Endothelial cell of umbilical vein (primary cell): Measurements from ENCODE around the gene SNX19. TPM values are rescaled to one million over a fixed set of nuclear protein-coding genes. Genes with fewer than 3 reads are reported as not detected.
"Not testable (repeated sequence)": the region's sequence is repeated elsewhere in the genome, so short reads cannot be mapped to it uniquely, and the experiment has no call there.

Source experiments
- BruUV-seq: library from RNA; stranded (reverse); fragments of 400-500 nt; replicated peaks from 2 replicates; lab custom pipeline; 2021; lab: Mats Ljungman, UMichigan
- CTCF ChIA-PET: fragments of 300-600, 350-600 bp; sonication (Branson Sonifier 250); formaldehyde crosslinking; loops from one replicate; lab custom pipeline; 2021; ENCODE audit warnings: antibody characterized with exemption, inconsistent platforms; lab: Charles Lee
- POLR2A ChIA-PET: fragments of 300-600, 350-600 bp; sonication (Branson Sonifier 250); formaldehyde crosslinking; loops from one replicate; lab custom pipeline; 2021; ENCODE audit warnings: antibody characterized with exemption, inconsistent platforms; lab: Charles Lee
- DNase-seq: peaks from one replicate; pipeline ENCODE4 v3.0.0-alpha.2; 2011; ENCODE audit warnings: low read depth, low spot score
- FAIRE-seq: peaks from 2 replicates; lab custom pipeline; 2011; peaks lifted over from hg19 to GRCh38; lab: Jason Lieb, UNC
- H2AFZ ChIP-seq: 2 replicates; pipeline ENCODE4 v1.6.0; 2012; ENCODE audit warnings: low read depth, low read length, control low read depth, inconsistent platforms
- H3K27ac ChIP-seq: 2 replicates; pipeline ENCODE4 v1.5.1; 2011; ENCODE audit warnings: low read depth, mild to moderate bottlenecking, control low read depth, low read length, moderate library complexity; ENCODE audit not compliant: insufficient read depth
- H3K27me3 ChIP-seq, 2 experiments: 2 replicates each; pipeline versions ENCODE4 v1.6.0 to v1.6.1; 2011; ENCODE audit warnings: low read length in 2 of 2, mixed read lengths in 1 of 2; ENCODE audit not compliant: control insufficient read depth in 2 of 2, insufficient read depth in 2 of 2
- H3K36me3 ChIP-seq, 2 experiments: 2 replicates in 1 of 2; 3 replicates in 1 of 2; pipeline ENCODE4 v1.5.1; 2011; ENCODE audit warnings: low read length in 2 of 2, mild to moderate bottlenecking in 1 of 2, moderate library complexity in 1 of 2; ENCODE audit not compliant: control insufficient read depth in 2 of 2, insufficient read depth in 2 of 2; ENCODE audit errors: extremely low read depth in 1 of 2
- H3K4me1 ChIP-seq: 3 replicates; pipeline ENCODE4 v1.5.1; 2011; ENCODE audit warnings: mild to moderate bottlenecking, low read length; ENCODE audit not compliant: control insufficient read depth, insufficient read depth; ENCODE audit errors: extremely low read depth
- H3K4me2 ChIP-seq: 2 replicates; pipeline ENCODE4 v1.6.1; 2011; ENCODE audit warnings: low read length, control low read depth, mixed read lengths; ENCODE audit not compliant: insufficient read depth
- H3K4me3 ChIP-seq, 3 experiments: fragments of 200-600 bp in 1 of 3; sonication (generic), shearing (Covaris generic) in 1 of 3; replicated peaks in 1 of 3; 2 replicates each; pipeline ENCODE4 v1.5.1; 2011 to 2016; ENCODE audit warnings: control low read depth in 3 of 3, low read length in 3 of 3, mild to moderate bottlenecking in 2 of 3, inconsistent platforms in 1 of 3, low read depth in 1 of 3, moderate library complexity in 1 of 3; ENCODE audit not compliant: insufficient read depth in 1 of 3
- H3K79me2 ChIP-seq: 2 replicates; pipeline ENCODE4 v1.6.0; 2012; ENCODE audit warnings: low read length, inconsistent platforms; ENCODE audit not compliant: control insufficient read depth, insufficient read depth
- H3K9ac ChIP-seq: replicated peaks from 2 replicates; pipeline ENCODE3; 2011; ENCODE audit warnings: low read length, control low read depth; ENCODE audit not compliant: insufficient read depth; ENCODE audit errors: extremely low read depth
- H3K9me1 ChIP-seq: replicated peaks from 3 replicates; pipeline ENCODE4 v1.6.0; 2011; ENCODE audit warnings: mild to moderate bottlenecking, low read length; ENCODE audit not compliant: control insufficient read depth, insufficient read depth; ENCODE audit errors: extremely low read depth
- H3K9me3 ChIP-seq: replicated peaks from 2 replicates; pipeline ENCODE4 v1.5.1; 2012; ENCODE audit warnings: low read length, inconsistent platforms; ENCODE audit not compliant: control insufficient read depth, insufficient read depth
- H4K20me1 ChIP-seq: replicated peaks from 2 replicates; pipeline ENCODE3; 2011; ENCODE audit warnings: mild to moderate bottlenecking, low read length; ENCODE audit not compliant: control insufficient read depth, insufficient read depth; ENCODE audit errors: extremely low read depth
- CTCF ChIP-seq, 2 donors: IDR thresholded peaks; 1 replicate in 1 of 2; 2 replicates in 1 of 2; pipeline ENCODE4 v1.5.1; 2011; ENCODE audit warnings: low read length in 2 of 2, mild to moderate bottlenecking in 2 of 2, moderate library complexity in 2 of 2, control low read depth in 1 of 2, inconsistent platforms in 1 of 2, low read depth in 1 of 2; ENCODE audit not compliant: insufficient read depth in 1 of 2; ENCODE audit errors: extremely low read depth in 1 of 2
- EZH2 ChIP-seq: IDR thresholded peaks from 2 replicates; pipeline ENCODE4 v1.6.1; 2012; ENCODE audit warnings: borderline replicate concordance, low read depth, mild to moderate bottlenecking, moderate library complexity, low read length, inconsistent platforms; ENCODE audit not compliant: severe bottlenecking
- FOS ChIP-seq: IDR thresholded peaks from 2 replicates; pipeline ENCODE4 v1.6.1; 2011; ENCODE audit warnings: mild to moderate bottlenecking, low read length, moderate library complexity, borderline replicate concordance; ENCODE audit not compliant: insufficient read depth
- GATA2 ChIP-seq: IDR thresholded peaks from 2 replicates; pipeline ENCODE4 v1.7.0; 2011; ENCODE audit warnings: low read depth, mild to moderate bottlenecking, moderate library complexity, mixed read lengths, low read length; ENCODE audit not compliant: insufficient read length, insufficient read depth
- JUN ChIP-seq: IDR thresholded peaks from 2 replicates; pipeline ENCODE4 v1.6.1; 2011; ENCODE audit warnings: borderline replicate concordance, low read depth; ENCODE audit not compliant: insufficient read length, insufficient read depth
- MYC ChIP-seq: IDR thresholded peaks from one replicate; pipeline ENCODE4 v1.6.1; 2011; ENCODE audit warnings: mild to moderate bottlenecking, low read depth, low read length
- POLR2A ChIP-seq: IDR thresholded peaks from 2 replicates; pipeline ENCODE4 v1.6.1; 2012; ENCODE audit warnings: low read depth, mild to moderate bottlenecking, control low read depth, low read length
- POLR2AphosphoS5 ChIP-seq: IDR thresholded peaks from 2 replicates; pipeline ENCODE4 v1.6.1; 2012; ENCODE audit warnings: low read depth, mild to moderate bottlenecking, control low read depth, low read length, moderate library complexity; ENCODE audit not compliant: insufficient read depth
- dilution Hi-C: fragments of 300-500 bp; cut with MboI; formaldehyde crosslinking; loops from one replicate; pipeline ENCODE4 v1.15.0; 2019; ENCODE audit warnings: low sequenced_read_pairs; ENCODE audit not compliant: extremely low pct_ligation_motif_present
- intact Hi-C: fragments of 100-400 bp; cut with micrococcal nuclease; formaldehyde crosslinking; loops from one replicate; pipeline ENCODE4 v1.10.0; 2022
- polyA plus RNA-seq, 4 experiments: library from polyadenylated mRNA; depleted of rRNA in 3 of 4; stranded (reverse) in 3 of 4; unstranded in 1 of 4; fragments of >200 nt; gene quantifications; 2 replicates each; pipeline versions ENCODE4 v1.2.1 to v1.2.3, GENCODE V29; 2011 to 2012; ENCODE audit warnings: missing spikeins in 1 of 4
- total RNA-seq: library from RNA; stranded (reverse); gene quantifications from 2 replicates; pipeline ENCODE4 v1.2.3, GENCODE V29; 2021
- TF ChIP-seq, protein P1 (sequence below): IDR thresholded peaks from 2 replicates; pipeline ENCODE4 v1.6.1; 2011; ENCODE audit not compliant: insufficient read depth, insufficient read length

Gene SNX19
- total and polyA plus RNA-seq, 2 donors (not counting 3 experiments of a cell fraction or from before 2014, with no cell fraction given) = 37.4 to 49.8 TPM

DNA sequence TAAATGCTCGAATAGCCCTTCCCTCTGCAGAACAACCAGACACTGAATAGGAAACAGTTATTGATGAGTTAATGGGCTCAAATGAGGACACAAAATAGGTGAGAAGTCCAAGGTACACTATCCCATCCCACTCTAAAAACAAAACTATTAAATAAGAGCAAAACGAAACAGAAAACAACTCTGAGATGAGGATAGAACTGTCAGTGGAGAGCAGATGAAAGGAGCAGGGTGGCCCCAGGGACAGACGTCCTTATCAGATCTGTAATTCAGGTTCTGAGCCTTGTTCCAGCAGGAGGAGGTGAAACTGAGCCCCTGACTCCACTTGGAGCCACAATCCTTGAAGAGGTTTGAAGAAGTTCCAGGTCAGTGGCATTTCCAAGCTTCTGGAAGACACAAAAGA lies 8.5 kb upstream of the SNX19 start:
- Histone ChIP-seq H3K27ac (no peak overlapping the region), H3K9me1 (no peaks in the 10 kb centered on the region), H3K79me2 (no peaks in the 10 kb centered on the region), H3K9ac (no peak overlapping the region), H2AFZ (no peak overlapping the region), H3K4me3 (no peak overlapping the region), H3K27me3 (peaks cover 2 to 11% of the 10 kb centered on the region in 2 experiments), H3K36me3 (no peaks in the 10 kb centered on the region), H4K20me1 (no peaks in the 10 kb centered on the region), H3K4me2 (no peak overlapping the region), H3K4me1 (no peaks in the 10 kb centered on the region), H3K9me3 (no peaks in the 10 kb centered on the region)
- POLR2A ChIA-PET = no interaction called here
- dilution Hi-C loops (no loop called here), intact Hi-C loops (loop anchor here (5.0 kb wide), 2 partner anchors 113 to 138 kb away; no protein-coding TSS in a partner anchor)
- no peak for TF ChIP-seq EZH2
- no peak for TF ChIP-seq MYC
- TF ChIP-seq JUN = no peak
- TF ChIP-seq POLR2A = no peak
- TF ChIP-seq CTCF (IDR thresholded peaks at IDR 0.05; ENCODE audit: extremely low read depth in 1 of 2, insufficient read depth in 1 of 2, low read depth in 1 of 2, low read length in 2 of 2) = no peak
- TF ChIP-seq GATA2 = no peak
- no peak for TF ChIP-seq POLR2AphosphoS5
- no peak for TF ChIP-seq FOS
- TF ChIP-seq, protein P1, sequence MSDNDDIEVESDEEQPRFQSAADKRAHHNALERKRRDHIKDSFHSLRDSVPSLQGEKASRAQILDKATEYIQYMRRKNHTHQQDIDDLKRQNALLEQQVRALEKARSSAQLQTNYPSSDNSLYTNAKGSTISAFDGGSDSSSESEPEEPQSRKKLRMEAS = no peak
- CTCF ChIA-PET = interaction anchor here (0.9 to 1.3 kb wide), 3 partner anchors 20 to 750 kb away, joined by 3 to 16 read pairs (median 3); no protein-coding TSS in a partner anchor
- FAIRE-seq = no peak
- BruUV-seq = no TSS peak
- no peak for DNase-seq

DNA sequence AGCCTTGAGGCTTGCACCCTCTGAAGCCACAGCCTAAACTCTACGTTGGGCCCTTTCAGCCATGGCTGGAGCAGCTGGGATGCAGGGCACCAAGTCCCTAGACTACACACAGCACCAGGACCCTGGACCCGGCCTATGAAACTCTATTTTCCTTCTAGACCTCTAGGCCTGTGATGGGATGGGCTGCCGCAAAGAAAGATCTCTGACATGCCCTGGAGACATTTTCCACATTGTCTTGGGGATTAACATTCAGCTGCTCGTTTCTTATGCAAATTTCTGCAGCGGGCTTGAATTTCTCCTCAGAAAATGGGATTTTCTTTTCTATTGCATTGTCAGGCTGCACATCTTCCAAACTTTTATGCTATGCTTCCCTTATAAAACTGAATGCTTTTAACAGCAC lies 4.3 kb upstream of the SNX19 start:
- H3K36me3 ChIP-seq, H3K9me1 ChIP-seq, H3K9ac ChIP-seq, H4K20me1 ChIP-seq, BruUV-seq, FAIRE-seq, H3K79me2 ChIP-seq, H3K27ac ChIP-seq, dilution Hi-C loops, POLR2A ChIA-PET, H3K4me1 ChIP-seq, H3K9me3 ChIP-seq, H3K4me3 ChIP-seq, H3K4me2 ChIP-seq, H2AFZ ChIP-seq, DNase-seq: not testable (repeated sequence)
- peaks cover 4 to 14% of the 10 kb centered on the region in 2 experiments for H3K27me3 ChIP-seq
- CTCF ChIA-PET = interaction anchor here (1.2 to 3.1 kb wide), 2 partner anchors 490 to 754 kb away, joined by 4 to 16 read pairs; no protein-coding TSS in a partner anchor
- intact Hi-C loops = loop anchor here (5.0 kb wide), 2 partner anchors 117 to 142 kb away; no protein-coding TSS in a partner anchor
